GM18511 (cell line): Measurements from ENCODE around the gene FOXQ1.
"Not testable (repeated sequence)": the region's sequence is repeated elsewhere in the genome, so short reads cannot be mapped to it uniquely, and the experiment has no call there.

Source experiments
- ATAC-seq: cut with Tn5 transposase; IDR thresholded peaks from one replicate; pipeline ENCODE4 v1.9.1; 2021; ENCODE audit warnings: mild to moderate bottlenecking, moderate library complexity; ENCODE audit not compliant: unreplicated experiment

The FOXQ1 gene

DNA sequence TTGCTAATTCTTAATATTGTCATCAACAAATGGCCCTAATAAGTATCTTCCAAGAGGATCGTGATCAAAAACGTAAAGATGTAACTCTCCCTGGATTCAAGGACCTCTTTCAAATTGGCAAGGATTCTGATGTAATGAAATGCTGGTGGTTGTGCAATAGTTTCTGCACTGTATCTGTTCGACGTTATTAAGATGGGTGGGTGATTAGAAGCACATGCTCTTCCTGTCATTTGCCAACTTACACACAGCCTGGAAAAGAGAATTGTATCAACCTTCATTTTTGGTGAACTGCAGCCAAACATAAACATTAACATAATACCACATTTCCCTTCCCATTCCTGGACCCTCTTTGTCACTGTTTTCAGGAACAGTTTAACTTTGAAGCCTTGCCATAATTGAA is 9.8 kb downstream of the FOXQ1 start:
- no peak for ATAC-seq

DNA sequence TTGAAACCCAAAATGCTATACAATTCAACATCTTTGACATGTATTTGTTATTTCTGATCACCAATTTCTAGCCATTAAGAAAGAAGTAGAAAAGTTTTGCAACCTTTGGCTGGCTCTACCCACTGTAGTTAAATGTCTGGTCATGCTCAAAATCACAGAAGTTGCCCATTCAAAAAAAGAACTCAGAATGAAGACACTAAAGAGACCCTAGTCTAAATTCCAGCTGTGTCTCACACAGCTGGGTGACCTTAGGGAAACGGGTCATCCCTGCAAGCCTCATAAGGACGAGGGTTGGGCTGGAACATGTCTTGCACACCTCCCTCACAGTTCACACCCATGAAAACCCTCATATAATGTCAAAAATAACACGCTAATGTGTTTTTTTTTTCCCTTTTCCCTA is 10.3 kb downstream of the FOXQ1 start:
- no peak for ATAC-seq

DNA sequence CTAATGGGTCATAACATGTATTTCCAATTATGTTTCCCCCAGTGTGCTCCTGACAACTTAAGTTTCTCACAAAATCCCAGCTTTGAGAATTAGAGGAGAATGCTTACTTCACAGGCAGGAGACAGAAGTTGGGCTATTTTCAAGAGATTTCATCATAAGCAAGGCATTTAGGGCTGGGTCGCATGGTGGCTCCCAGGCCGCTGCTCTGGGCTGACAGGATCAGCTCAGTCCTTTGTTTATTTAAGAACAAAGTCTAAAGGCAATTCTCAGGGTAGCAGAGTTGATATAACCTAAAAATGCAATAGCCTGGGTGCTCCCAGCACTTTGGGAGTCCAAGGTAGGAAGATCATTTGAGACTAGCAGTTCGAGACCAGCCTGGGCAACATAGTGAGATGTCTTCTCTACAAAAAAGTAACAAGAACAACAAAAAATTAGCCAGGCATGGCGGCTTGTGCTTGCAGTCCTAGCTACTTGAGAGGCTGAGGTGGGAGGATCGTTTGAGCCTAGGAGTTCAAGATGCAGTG is 10.9 kb downstream of the FOXQ1 start:
- no peak for ATAC-seq

DNA sequence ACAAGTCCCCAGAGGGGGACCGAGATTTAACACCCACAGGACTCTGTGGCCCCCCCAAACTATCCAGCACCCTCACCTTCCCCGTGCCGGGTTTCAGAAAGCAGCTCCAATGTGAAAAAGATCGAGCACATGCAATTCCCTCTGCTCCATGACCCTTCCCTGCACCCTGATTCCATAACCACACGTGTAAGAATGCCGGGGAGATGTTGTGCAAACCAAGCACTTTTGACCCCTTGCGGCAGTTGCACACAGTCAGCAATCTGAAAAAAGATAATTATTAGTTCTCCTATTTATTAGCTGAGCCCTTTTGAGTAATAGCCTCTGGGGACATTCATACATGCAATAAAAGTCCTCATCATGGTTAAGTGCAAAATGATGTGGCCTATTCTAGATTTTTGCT is 13.0 kb downstream of the FOXQ1 start:
- no peak for ATAC-seq

DNA sequence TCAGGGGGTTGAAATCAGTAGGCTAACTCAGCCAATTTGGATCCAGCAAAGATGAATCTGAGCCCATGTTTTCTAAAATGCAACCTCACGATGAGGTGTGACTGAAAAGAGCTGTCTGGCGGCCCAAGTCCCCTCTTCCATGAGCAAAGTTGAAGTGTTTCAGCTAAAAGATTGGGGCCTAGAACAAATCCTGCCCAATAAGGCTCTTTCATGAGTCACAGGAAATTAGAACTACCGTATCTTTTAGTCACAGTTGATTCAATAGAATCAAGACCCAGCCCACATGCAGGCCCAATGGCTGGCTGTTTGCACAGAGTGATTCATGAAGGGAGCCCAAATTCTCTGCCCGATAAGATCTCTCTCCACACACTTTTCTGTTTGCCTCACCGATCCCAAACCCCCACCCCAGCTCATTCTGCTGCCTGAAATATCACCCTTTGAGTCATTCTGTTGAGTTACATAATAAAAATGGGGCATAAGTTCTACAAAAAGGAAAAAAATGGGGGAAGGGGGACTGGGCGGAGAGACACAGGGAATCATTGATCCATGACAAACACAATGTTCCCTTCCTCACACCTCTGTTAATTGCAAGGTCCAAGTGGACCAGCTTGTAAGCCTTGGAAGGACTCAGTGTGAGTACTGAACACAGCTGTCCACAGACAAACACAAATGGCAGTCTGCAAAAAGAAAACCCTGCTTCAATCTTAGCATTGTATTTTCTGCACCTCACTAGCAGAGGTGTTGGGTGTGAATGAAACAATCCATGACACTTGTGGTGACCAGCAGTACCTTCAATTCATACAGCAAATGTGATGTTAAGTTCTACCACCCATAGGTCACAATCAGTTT is 13.8 kb downstream of the FOXQ1 start:
- no peak for ATAC-seq

DNA sequence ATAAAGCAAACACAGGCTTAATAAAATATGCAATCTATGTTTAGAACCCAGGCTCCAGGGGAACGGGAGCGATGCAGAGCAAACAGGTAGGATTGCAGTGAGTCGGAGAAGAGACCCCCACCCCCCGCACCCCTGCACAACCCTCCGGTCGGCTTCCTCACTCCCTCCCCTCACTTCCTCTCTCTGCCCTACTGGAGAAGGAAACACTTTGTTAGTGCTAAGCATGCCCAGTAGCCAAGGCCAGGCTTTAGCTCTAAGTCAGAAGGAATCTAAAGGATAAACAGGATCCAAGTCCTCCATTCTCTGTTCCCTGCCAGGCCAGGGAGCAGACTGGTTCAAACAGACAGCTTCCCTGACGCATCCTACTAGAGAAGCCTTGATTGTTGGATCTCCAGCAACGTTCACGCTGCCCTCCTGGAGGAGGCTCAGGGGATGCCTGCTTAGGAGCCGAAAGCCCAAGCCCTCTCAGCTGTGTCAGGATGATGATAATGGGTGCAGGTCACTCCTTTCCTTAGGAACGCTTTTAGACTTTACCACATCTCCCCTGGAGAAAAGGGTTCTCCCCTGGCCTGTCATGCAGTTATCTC is 14.7 kb downstream of the FOXQ1 start:
- no peak for ATAC-seq

DNA sequence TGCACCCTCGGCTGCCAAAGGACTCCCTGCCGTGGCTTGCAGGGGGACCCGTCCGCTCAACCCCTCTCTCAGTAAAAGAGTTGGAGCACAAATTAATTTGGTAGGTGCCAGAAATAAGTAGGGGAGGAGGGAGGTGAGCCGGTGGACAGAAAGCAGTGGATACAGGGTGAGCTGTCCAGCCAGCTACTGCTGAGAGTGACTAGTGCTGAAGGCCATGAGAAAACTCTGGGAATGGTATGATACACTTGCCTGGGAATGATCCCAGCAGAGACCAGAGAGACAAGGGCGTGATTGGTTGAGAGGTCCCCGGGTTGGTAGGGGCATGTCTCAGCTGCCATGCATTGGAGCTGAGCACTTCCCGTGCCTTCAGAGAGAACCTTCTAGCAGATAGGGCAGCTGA is 15.7 kb downstream of the FOXQ1 start:
- ATAC-seq: no peak

DNA sequence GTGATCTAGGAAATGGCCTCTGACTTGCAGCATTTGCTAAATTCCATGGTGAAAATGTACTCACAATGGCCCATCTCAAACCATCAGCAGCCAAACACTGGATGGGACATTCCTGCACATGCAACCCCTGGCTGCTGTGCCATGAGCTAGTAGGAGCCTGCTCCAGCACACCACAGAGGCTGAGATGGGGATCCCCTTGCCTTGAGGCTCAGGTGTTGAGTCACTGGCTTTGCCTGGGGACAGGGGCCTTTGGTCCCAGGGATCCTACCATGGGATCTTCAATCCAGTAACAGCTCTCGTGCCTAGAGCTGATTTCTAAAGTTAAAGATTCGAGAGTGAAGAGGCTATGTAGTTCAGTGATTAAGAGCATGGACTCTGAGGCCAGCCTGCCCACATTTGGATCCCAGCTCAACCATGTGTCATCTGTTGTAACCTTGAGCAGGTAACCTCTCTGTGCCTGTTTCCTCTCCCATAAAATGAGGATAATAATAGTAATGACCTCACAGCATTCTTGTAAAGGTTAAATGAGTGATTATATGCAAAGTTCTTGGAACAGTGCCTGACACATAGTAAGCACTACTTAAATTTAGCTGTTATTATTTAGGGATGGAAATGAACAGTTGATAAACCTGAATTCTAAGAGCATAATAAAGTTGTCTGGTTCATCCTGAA is 16.4 kb downstream of the FOXQ1 start:
- no peak for ATAC-seq

DNA sequence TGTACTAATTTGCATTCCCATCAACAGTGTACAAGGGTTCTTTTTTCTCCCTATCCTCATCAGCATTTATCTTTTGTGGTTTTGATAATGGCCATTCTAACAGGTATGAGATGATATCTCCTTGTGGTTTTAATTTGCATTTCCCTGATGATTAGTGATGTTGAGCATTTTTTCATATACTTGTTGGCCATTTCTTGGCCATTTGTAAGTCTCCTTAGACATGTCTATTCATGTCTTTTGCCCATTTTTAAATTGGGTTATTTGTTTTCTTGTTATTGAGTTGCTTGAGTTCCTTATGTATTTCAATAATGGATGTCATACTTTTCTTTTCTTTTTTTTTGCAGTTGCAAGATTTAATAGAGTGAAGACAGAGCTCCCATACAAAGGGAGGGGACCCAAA is 17.8 kb downstream of the FOXQ1 start:
- ATAC-seq: no peak

DNA sequence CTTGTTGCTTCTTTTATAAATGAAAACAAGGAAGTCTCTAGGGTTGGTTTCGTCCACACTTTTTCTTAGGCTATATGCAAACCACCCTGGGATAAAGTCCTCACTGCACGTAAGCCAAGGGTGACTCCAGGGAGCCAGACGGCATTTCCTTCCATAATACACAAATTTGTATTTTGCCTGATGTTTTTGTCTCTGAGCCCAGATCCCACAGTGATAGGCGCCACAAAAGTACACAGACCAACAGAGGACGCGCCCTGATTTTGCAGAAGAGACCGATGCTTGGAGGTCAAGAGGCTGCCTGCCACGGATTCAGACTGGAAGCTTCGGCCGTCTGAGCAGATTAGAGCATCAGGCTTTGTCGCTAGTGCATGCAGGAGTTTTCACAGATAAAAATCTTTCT is 22.8 kb downstream of the FOXQ1 start:
- ATAC-seq: no peak

DNA sequence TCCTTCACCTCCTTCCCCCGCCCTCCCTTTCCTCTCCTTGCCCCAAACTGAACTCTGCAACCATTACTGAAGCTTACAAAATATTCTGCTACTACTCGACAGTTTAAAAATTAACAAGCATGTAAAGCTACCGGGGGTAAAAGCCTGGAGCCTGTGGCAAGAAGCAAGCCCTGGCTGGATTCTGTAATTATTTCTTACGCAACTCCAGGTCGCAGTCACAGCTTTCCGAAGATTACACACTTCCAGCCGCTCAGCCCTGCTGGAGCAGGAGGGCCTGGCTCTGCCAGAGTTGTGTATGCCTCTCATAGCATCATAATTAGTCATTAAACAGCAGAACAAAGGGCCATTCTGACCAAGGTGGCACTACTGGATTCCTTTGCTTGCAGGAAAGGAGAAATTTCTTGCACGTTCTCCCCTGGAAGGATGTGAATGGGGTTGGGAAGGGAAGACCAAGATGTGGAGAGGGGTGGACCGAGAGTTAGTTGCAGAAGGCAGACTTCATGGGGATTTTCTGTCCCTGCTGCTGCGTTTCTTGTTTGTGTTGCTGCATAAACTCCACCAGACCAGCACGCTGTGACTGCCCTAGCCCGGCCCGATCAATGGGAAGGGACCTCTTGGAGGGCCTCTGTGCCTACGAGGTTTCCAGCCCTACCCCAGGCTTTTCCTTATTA is 23.6 kb downstream of the FOXQ1 start:
- no peak for ATAC-seq

DNA sequence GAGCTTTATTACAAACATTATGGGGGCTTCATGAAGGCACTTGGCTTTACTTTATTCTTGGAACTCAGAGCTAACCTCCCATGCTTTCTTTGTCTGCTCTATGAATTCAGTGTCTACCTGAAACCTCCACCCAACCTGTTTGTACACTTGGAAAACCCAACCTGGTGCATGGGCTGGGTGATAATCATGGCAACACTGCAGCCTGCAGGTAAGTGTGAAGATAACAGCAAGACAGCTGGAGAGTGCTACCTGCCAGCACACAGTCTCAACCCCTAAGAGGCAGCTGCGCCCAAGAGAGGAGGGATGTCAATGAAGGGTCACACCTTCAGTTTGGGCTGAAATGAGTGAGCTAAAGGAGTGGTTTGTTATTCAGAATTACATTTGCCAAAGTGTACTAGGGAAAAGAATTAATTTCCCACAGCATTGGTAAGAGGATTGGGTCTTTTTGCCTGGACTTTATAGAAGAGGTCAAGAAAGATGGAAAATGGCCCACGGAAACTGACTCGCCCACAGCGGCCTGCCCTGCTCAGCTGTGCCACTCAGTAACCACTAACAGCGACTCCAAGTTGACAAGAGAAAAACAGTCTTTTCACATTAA is 24.4 kb downstream of the FOXQ1 start:
- no peak for ATAC-seq

DNA sequence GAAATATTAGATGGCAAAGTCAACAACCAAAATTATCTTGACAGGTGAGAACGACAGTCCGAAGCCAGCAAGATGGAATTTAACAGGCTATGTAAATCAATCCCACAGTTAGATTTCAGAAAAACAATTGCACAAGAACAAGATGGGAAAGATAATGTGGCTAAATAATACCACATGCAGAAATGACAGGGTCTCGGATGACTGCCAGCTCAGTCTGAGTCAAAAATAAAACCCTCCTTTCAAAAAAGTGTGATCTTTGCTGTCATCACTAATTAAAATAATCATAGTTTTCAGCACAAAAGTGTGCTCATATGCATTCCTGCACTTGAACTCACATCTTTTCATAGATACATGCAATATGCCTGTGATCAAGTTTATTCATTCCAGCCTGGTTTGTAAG is 25.9 kb downstream of the FOXQ1 start:
- no peak for ATAC-seq

DNA sequence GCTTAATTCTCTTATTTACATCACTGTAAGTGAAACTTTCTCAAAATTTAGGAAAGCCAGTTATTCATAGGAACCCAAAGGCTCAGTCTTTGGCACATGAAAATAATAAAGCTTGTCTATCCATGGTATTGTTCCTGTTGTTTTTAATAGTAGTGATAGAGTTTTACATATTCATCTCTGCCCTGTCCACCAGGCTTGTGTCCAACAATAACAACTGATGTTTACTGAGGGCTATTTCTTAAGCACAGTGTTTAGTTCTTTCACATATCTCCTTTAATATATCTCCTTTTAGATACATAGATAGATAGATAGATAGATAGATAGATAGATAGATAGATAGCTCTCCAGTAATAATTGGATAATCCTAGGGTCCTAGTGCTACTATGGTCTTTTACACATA is 34.2 kb downstream of the FOXQ1 start:
- ATAC-seq: no peak

DNA sequence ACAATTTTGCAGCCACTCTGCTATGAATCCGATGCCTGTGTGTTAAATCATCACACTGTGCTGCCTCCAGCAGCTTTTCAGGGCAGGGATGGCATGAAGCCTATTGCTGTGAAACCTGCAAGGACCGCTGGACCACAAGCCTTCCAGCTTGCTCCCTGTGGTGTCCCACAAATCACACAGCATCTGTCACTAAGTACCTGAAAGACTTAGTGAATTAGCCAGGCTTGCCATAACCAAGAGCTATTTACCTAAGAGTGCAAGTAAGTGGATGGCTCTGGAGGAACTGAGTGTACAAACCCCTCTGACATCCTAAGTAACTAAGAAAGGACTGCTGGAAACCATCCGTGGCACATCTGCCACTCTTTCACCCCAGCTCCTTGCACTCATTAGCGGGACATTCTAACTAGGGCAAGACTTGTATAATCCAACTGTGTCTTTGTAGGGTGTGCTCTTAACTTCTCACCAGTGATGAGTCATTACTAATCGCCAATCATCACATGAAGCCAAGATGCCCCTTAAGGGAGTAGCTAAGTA is 34.7 kb downstream of the FOXQ1 start:
- ATAC-seq: no peak

DNA sequence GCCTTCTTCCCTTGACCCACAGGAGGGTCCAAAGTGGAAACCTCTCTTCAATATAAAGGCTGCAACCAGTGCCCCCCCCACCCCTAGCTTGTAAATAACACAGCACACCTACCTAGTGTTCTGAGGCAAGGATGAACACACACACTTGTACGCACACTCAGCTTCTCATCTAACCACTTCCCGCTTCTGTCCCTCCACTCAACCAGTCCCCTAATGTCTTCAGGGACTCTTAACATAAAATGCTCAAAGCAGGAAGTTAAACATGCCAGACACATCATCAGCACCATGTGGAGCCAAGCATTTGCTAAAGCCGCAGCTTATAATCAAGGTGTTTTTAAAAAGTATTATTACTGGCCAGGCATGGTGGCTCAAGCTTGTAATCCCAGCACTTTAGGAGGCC is 35.3 kb downstream of the FOXQ1 start:
- no peak for ATAC-seq

DNA sequence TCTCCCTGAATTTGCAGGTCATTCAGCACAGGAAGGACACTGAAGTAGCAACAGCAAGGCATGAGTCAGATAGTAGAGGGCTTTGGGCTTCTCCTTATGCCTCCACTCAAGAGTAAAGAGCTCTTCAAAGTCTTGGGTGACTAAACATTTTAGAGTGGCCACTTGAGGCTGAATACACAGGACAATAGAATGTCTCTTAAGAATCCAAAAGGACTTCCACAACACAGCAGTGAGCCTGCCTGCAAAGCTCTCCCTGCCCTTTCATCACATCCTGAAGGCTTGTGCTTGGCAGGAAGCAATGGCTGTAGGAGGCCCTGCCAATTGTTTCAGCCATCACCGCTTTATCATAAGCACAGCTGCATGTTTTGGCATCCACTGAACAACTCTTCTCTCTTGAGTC is 36.8 kb downstream of the FOXQ1 start:
- no peak for ATAC-seq

DNA sequence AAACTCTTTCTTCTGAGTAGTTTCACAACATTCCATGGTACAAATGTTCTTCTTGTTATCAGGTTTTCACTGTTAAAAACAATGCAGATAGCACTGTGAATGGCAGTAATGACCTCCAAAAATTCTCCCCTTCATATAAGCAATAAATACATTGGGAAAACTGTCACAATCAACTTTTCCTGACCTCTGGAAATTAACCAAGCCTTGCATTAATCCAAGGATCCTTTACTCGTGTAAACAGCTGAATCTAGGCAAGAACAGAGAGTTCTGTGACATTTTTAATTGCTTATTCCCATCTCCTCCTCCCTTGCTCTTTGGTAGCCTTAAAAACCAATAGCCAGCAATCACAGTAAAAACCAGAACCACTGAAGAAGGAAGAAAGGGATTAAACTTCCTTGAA is 37.8 kb downstream of the FOXQ1 start:
- no peak for ATAC-seq

DNA sequence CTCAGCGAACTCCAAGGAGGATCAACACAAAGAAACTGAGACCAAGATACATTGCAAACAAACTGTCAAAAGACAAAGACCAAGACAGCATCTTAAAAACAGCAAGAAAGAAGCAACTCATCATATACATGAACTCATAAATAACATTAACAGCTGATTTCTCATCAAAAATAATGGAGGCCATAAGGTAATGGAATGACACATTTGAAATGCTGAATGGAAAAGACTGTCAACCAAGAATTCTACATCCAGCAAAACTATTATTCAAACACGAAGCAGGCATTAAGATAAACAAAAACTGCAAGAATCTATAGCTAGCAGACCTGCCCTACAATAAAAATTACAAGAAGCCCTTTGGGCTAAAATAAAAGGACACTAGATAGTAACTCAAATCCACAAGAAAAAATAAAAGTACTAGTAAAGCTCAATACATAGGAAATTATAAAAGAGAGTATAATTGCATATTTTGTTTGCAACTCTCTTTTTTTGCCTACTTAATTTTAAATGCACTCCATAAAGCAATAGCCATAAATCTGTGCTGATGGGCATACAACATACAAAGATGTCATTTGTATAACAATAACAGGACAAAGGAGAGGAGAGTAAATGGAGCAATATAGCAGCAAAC is 39.6 kb downstream of the FOXQ1 start:
- no peak for ATAC-seq

DNA sequence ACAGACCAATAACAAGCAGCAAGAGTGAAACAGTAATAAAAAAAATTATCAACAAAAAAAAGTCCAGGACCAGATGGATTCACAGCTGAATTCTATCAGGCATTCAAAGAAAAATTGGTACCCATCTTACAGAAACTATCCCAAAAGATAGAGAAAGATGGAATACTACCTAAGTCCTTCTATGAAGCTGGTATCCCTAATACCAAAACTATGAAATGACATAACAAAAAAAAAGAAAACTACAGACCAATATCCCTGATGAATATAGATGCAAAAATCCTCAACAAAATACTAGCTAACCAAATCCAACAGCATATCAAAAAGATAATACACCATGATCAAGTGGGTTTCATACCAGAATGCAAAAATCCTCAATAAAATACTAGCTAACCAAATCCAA is 43.2 kb downstream of the FOXQ1 start:
- not testable (repeated sequence) for ATAC-seq
